Measurements from ENCODE around the gene URB1.

DNA sequence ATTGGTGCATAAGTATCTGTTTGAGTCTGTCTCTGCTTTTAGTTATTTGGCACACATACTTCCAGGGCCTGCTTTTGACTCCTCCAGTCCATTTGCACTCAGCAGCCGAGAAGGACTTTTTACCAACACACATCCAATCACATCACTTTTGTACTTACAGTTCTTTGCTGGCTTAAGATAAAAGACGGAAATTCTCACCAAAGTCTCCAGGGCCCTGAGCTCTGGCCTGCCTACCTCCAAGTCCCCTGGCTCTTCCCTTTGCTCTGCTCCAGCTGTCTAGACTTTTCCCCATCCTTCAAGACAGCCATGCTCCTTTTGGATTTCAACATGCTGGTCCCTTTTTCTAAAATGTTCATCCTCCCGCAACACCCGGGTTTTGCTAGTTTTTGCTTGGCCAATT lies 17.5 kb upstream of the URB1 start:
- no peak for TF ChIP-seq EZH2 (IDR thresholded peaks at IDR 0.05)
- no peak for TF ChIP-seq POLR2AphosphoS5 (IDR thresholded peaks at IDR 0.05; ENCODE audit: borderline replicate concordance, low read depth, low read length)
- no peak for TF ChIP-seq FOXP2 (optimal IDR thresholded peaks at IDR 0.05; ENCODE audit: control extremely low read depth, extremely low read length, insufficient read depth)

Data from SK-N-MC (cell line).